ENCODE results near the gene CFTR.

CFTR gene

DNA sequence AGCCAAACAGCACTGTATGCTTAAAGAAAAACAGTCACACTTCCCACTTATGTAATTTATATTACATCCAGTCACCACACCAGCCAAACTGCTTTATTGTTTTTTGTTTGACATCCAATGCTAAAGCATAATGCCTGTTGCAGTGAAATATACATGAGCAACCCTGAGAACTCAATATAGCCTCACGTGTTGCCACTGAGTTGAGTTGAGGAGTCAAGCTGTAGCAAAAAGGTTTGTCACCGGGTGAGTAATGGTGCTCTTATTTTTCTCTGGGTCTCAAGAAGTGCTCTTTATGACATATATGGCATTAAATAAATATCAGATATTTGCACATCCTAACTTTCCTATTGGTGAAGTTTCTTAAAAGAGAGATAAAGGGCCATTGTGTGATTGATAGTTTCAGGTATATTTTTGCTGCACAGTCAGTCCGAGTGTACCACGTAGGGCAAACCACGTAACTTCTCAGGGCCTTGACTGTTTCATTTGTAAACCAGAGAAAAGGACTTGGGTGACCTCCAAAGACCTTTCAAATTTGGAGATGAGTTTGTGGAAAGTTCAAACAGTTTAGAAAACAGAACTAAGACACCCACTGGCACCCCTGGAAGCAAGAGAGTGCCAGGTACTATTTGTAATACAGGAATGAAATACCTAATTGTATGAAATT is 168.5 kb downstream of the CFTR start:
- no peak for DNase-seq (ENCODE audit: low read depth in 2 of 2)

DNA sequence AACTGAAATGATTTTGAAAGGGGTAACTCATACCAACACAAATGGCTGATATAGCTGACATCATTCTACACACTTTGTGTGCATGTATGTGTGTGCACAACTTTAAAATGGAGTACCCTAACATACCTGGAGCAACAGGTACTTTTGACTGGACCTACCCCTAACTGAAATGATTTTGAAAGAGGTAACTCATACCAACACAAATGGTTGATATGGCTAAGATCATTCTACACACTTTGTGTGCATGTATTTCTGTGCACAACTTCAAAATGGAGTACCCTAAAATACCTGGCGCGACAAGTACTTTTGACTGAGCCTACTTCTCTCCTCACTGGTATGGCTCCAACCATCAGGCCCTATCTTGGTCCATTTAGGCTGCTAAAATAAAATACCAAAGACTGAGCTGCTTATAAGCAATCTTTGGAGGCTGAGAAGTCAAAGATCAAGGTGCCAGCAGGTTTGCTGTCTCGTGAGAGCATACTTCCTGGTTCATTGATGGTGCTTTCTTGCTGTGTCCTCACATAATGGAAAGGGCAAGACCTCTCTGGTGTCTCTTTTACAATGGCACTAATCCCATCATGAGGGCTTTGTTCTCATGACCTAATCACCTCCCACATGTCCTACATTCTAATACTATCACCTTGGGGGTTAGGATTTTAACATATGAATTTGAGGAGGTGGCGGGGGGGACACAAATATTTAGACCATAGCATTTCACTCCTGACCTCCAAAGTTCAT is 173.3 kb downstream of the CFTR start:
- DNase-seq (ENCODE audit: low read depth in 2 of 2) = no peak

DNA sequence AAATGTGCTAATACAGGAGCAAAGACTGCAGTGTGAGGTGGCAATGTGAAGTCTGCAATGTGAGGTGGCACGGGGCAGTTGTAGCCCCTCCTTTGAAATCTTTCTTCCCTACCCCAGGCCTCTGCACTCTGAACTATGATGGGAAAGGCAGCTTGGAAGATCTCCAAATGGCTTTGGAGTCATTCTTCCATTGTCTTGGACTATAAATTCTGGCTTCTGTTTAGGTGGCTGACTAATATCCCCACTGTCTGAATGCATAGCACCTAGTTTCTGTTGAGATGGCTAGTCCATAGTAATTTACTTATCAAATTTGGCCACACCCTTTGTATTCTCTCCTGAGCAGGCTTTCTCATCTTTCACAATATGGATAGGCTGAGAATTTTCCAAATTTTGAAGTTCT is 175.0 kb downstream of the CFTR start:
- DNase-seq (ENCODE audit: low read depth in 2 of 2) = no peak

DNA sequence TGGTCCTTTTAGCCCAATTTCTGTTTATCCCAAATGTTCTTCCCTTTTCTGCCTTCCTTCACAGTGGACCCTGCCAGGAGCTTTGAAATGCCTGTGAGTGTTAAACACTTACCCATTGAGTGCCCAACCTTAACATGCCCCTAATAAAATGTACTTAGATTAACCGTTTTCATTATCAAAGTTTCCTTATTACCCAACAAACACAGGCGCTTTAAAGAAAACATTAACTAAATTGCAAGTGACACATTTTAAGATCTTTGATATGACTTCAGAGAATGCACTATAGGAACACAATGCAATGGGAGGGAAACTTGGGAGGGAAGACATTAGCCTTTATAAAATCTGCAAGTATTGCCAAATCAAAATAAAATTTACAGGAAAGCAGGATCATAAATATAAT is 177.0 kb downstream of the CFTR start:
- DNase-seq (ENCODE audit: low read depth in 2 of 2) = no peak

DNA sequence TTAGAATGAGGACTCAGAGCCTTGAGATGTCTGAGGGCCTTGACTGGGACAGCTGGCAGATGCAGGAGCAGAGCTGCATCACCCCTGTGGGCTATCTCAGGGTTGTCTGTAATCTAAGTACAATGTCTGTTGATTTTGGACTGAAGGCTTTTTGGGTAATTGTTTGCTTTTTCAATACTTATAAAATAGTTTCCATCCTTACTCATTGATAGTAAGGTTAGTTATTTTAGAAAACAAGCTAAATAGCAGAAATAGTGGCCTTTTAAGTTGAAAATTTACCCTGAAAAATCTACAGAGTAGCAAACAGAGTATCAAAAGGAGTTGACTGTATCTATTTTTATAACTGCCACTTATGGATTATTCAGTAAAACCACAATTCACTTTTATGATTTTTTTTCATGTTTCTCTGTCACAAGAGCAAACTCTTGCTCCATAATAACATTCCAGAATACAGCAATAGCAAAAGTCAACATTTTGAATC is 179.7 kb downstream of the CFTR start:
- no peak for DNase-seq (ENCODE audit: low read depth in 2 of 2)

DNA sequence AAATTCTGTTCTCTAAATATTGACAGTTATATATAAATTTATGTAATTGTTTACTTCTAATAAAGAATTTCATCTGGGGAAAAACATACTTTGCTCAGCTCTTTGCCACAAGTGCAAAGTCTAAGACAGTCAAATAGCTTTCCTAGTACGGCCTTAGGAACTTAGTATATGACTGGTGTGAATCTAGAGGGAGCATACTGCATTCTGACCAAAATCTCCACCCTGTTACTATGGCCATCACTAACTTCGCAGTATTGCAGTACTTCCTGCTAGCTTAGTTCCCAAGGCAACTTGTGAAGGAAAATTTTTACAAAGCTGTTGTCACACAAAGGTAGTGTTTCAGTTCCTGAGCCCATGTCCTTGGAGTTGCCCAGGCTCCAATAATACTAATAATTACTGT is 181.5 kb downstream of the CFTR start:
- DNase-seq (ENCODE audit: low read depth in 2 of 2) = no peak

DNA sequence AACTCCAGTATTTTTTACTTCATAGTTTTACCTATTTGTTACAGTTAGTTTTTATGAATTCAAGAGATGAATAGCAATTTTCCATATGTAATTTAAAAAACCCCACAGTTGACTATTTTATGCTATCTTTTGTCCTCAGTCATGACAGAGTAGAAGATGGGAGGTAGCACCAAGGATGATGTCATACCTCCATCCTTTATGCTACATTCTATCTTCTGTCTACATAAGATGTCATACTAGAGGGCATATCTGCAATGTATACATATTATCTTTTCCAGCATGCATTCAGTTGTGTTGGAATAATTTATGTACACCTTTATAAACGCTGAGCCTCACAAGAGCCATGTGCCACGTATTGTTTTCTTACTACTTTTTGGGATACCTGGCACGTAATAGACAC is 184.2 kb downstream of the CFTR start:
- no peak for DNase-seq (ENCODE audit: low read depth in 2 of 2)

DNA sequence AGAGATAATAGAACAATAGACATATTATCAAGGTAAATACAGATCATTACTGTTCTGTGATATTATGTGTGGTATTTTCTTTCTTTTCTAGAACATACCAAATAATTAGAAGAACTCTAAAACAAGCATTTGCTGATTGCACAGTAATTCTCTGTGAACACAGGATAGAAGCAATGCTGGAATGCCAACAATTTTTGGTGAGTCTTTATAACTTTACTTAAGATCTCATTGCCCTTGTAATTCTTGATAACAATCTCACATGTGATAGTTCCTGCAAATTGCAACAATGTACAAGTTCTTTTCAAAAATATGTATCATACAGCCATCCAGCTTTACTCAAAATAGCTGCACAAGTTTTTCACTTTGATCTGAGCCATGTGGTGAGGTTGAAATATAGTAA is 185.5 kb downstream of the CFTR start:
- DNase-seq (ENCODE audit: low read depth in 2 of 2) = no peak

DNA sequence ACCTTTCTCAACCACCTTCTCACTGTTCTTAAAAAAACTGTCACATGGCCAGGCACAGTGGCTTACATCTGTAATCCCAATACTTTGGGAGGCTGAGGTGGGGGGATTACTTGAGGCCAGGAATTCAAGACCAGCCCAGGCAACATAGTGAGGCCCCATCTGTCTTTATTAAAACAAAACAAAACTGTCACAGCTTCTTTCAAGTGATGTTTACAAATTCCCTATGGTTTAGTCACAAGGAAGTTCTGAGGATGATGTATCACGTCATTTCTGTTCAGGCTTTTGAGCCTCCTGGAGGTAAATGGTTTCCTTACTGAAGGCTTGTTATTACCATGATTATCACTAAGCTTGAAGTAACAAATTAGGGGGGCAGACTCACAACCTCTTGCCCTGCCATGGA is 186.2 kb downstream of the CFTR start:
- no peak for DNase-seq (ENCODE audit: low read depth in 2 of 2)

DNA sequence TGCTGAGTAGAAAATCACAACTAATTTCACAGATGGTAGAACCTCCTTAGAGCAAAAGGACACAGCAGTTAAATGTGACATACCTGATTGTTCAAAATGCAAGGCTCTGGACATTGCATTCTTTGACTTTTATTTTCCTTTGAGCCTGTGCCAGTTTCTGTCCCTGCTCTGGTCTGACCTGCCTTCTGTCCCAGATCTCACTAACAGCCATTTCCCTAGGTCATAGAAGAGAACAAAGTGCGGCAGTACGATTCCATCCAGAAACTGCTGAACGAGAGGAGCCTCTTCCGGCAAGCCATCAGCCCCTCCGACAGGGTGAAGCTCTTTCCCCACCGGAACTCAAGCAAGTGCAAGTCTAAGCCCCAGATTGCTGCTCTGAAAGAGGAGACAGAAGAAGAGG is 186.9 kb downstream of the CFTR start:
- DNase-seq (ENCODE audit: low read depth in 2 of 2) = no peak

DNA sequence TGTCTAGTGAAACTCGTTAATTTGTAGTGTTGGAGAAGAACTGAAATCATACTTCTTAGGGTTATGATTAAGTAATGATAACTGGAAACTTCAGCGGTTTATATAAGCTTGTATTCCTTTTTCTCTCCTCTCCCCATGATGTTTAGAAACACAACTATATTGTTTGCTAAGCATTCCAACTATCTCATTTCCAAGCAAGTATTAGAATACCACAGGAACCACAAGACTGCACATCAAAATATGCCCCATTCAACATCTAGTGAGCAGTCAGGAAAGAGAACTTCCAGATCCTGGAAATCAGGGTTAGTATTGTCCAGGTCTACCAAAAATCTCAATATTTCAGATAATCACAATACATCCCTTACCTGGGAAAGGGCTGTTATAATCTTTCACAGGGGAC is 187.6 kb downstream of the CFTR start:
- no peak for DNase-seq (ENCODE audit: low read depth in 2 of 2)

DNA sequence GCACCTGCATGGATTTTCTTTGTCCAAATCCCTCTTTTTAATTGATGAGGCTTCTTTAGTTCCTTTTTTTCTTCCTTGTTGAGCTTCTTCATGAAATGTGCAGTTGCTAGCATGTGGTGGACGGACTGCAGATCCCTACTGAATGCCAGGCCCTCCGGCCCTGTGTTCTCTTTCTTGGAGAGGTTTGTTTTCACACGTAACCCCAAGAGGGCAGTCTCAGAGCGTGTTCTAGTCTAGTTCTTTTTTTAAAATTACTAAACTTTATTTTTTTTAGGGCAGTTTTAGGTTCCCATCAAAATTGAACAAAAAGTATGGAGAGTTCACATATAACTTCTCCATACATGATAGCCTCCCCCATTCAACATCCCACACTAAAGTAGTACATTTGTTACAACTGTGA is 190.0 kb downstream of the CFTR start:
- DNase-seq (ENCODE audit: low read depth in 2 of 2) = no peak

DNA sequence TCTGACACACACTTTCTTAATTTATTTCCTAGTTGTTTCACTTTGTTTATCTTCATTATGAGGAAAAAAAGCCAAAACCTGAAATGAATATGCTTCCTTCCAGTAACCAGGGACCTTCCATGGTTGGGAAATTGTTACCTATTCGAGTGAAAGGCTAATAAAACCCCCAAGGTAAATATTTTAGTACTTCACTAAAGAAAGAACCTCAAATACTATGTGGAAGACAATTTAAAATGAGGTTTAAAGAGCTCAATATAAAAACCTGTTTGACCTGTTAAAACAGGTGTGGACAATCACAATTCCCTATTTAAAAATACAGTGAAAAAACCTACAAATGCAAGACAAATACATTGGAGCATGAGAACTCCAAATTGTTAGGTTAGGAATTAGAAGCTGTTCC is 192.6 kb downstream of the CFTR start:
- DNase-seq (ENCODE audit: low read depth in 2 of 2) = no peak

DNA sequence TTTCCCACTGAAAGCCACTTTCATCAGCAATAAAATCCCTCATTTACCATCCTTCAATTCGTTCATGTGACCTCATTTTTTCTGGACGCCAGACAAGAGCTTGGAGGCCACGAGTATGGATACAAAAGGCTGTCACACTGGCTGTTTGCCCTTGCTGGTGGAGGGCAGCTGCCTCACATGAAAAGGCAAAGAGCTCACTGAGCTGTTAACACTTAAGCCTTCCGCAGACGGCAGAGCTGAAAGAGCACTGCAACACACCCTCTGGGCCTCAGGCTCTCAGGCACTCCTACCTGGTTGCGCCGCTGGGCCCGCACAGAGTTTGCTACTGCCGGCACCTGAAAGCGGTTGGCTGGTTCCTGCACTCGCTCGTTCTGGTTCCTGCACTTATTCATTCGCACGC is 193.5 kb downstream of the CFTR start:
- no peak for DNase-seq (ENCODE audit: low read depth in 2 of 2)

DNA sequence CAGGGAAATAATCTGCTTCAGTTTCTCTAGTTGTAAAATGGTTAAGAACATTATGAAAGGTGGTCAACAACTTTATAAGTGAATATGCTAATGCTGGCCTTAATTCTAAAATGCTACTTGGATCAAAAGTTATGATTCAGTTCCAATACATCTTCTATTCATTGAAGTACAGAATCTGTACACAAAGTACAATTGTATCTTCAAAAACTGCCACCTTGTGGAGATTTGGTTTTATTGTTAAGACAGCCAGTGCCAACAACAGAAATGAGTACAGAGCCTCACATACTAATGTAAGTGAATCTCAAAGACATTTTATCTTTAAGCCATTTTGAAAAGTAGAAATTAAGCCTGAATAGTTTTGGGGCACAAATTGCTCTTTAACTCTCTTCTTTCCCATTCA is 194.0 kb downstream of the CFTR start:
- no peak for DNase-seq (ENCODE audit: low read depth in 2 of 2)

DNA sequence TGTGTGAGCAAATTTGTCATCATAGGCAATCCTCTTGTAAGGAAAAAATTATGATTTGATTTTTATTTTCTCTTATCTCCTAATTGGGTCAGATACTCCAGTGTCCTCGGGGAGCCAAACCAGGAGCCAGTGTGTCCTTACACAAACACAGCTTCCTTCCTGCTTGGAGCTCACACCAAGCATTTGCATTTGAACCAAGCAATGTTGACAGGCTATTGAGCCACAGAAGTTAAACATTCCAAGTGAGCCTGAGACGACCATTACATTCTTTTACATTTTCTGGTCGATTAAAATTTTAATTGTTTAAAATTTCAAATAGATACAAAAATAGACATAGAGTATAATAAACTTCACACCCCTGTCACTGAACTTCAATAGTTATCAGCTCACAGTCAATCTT is 194.8 kb downstream of the CFTR start:
- DNase-seq (ENCODE audit: low read depth in 2 of 2) = no peak

DNA sequence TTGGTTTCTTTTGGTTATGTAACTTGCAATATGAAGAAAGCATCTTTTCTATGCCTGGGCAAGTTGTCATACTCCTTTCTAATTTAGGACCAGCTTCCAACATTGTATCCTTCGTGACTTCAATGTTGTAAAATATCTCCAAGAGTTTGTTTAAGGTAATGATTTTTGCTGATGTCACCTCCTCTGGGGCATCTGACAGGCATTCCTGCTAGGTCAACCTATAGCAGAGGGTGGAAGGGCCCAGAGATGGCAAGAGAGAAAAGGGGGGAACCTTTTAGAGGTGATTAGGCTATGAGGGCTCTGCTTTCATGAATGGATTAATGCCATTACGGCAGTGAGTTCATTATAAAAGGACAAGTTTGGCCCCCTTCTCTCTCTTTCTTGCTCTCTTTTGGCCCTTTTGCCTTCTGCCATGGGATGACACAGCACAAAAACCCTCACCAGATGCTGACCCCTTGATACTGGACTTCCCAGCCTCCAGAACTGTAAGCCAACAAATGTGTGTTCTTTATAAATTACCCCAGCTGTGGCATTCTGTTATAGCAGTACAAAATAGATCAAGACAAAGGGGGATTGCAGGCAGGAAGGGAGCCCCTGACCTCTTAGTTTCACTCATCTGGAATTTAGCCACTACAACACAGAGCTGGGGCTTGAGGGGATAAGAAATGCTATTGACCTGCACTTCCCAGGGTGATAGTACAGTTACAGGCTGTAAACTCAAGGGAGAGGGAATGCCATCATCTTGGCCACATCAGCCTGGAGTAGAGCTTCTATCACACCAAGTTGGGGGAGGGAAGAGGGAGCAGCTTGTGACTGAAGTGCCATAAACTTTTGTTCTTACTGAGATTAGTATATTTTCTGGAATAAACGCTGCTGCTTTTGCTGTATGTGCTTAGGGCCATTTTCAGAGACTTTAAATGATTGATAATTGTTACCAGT is 195.9 kb downstream of the CFTR start:
- DNase-seq (ENCODE audit: low read depth in 2 of 2) = no peak

DNA sequence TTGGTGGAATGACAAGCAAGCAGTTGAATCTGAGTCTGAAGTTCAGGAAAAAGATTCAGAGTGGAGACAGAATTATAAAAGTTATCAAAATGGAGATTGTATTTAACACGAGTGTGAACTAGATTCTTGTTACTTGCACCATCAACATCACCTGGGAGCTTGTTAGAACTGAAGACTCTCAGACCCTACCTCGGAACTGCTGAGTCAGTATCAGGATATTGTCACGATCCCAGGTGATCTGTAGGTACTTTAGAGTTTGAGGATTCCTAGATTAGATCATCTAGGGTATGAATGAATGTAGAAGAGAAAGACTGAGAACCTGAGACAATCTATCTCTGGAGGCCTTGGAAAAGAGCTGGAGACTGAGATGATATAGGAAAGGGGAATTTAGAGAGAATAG is 199.3 kb downstream of the CFTR start:
- DNase-seq (ENCODE audit: low read depth in 2 of 2) = no peak

DNA sequence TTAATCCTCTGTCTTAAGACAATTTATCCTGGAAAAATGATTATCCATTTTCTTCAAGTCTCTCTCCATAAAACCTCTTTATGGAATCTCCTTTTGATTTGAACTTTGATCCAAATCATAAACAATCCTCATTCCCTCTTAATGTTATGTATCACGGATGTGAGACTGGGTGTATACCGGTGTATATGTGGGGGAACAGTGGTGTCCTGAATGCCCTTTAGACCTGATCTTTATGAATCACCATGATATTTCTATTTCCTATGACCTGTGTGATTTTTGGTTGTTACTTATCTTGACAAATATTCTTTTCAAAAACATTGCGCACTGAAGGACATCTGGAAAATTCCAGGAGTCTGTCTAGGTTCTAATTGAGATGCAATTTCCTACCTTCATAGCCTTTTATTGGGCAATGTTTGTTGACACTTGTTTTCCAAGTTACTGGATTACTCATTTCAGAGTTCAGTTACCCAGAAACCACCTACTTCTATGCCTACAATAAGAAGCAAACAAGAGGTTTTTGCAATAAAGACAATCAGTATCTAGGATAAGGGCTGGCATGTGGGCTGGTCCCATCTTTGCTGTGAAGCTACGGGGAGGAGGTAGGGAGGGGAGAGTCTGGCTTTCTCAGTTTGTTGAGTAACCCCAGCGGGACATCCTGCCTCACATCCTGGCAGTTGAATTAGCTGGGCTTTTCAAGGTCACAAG is 203.0 kb downstream of the CFTR start:
- DNase-seq (ENCODE audit: low read depth in 2 of 2) = no peak

DNA sequence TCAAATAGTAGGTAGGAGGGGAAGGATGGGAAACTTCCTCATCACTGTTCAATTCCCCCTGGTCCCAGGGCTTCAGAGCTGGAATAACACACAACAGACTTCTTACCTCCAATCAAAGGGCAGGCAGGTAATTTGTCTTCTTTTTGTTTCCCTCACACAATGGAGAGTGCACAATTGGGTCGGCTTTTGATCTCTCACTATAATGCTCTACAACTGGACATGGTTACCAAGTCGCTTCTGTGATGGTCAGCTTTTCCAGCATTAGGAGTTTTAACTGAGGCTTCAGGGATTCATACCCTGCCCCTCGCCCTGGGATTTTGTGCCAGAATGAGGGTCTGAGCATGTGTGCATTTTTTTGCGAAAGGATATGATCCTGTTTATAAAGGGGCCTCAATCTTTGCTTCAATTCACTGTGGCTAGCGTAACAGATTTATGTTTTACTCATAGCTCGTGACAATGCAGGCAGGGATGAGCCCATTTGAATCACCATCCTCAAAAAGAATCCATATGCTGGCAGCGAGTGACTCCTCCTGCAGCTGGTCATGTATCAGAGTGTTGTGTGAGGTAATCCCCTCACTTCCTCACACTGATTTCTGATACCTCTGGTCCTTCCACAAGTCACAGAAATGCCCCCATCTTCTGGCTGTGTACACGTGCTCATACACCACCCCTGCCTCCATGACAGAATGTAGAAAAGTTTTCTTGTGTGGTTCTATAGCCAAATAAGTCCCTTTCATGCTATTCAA is 203.8 kb downstream of the CFTR start:
- DNase-seq (ENCODE audit: low read depth in 2 of 2) = no peak

DNA sequence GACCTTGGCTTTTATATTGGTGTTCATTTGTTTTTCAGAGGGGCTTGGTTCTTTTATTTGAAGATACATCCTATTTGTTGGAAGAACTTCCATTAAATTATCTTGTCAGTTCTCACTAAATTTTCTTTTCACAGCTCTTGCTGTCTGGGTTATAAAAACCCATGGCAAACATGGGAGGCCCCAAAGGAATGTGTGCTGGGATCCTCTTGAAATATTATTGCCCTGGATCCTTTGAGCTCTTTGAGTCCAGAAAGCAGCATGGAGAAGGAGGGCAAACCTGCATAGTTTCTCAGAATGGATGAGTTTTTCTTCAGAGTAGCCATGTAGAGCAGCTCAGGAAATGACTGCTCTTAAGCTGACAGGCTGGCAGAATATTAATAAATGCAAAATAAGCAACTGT is 206.0 kb downstream of the CFTR start:
- DNase-seq (ENCODE audit: low read depth in 2 of 2) = no peak

Data from activated CD8-positive, alpha-beta memory T cell treated with anti-CD3 and anti-CD28 coated beads for 4 hours (primary cell).